Colonic mucosa (tissue), 4 donors: Measurements from ENCODE around the gene FZR1. TPM values are rescaled to one million over a fixed set of nuclear protein-coding genes. Genes with fewer than 3 reads are reported as not detected.
"Not testable (repeated sequence)": the region's sequence is repeated elsewhere in the genome, so short reads cannot be mapped to it uniquely, and the experiment has no call there.

ENCODE experiments used
- DNase-seq: peaks from one replicate; pipeline ENCODE4 v3.0.0-alpha.2; 2020
- H3K27ac ChIP-seq: fragments of 200-600 bp; one replicate; pipeline ENCODE4 v1.8.0; 2021
- H3K27me3 ChIP-seq: fragments of 200-600 bp; one replicate; pipeline ENCODE4 v1.8.0; 2021
- H3K36me3 ChIP-seq: fragments of 200-600 bp; one replicate; pipeline ENCODE4 v1.8.0; 2021
- H3K4me1 ChIP-seq: fragments of 200-600 bp; one replicate; pipeline ENCODE4 v1.8.0; 2021; ENCODE audit warnings: mild to moderate bottlenecking
- H3K4me3 ChIP-seq: fragments of 200-600 bp; one replicate; pipeline ENCODE4 v1.8.0; 2021
- H3K9ac ChIP-seq, 2 donors: one replicate each; pipeline ENCODE4 v1.7.0; 2013; ENCODE audit warnings: control low read depth in 2 of 2, low read depth in 2 of 2, low read length in 2 of 2
- H3K9me3 ChIP-seq: fragments of 200-600 bp; one replicate; pipeline ENCODE4 v1.8.0; 2021
- intact Hi-C: fragments of 100-400 bp; cut with DNase I; formaldehyde crosslinking; loops from one replicate; pipeline ENCODE4 v1.14.1; 2022
- total RNA-seq, 2 donors: library from RNA; stranded (reverse); fragmentation: NEBNext Ultra II Directional in 1 of 2; extraction: Animal tissue kit (Norgen Biotek cat#: 25700) in 1 of 2; gene quantifications; one replicate each; pipeline ENCODE4 v1.2.1, GENCODE V29; 2021
- TF ChIP-seq, protein P1 (sequence below): fragments of 200-600 bp; IDR thresholded peaks from one replicate; pipeline ENCODE4 v1.8.0; 2022; ENCODE audit warnings: antibody characterized with exemption, mild to moderate bottlenecking
- donor health status: healthy.
- donor health status: DM: no; HTN: no; CAD: no.
- donor health status: DM: no; HTN: no; CAD: no.

Gene FZR1
- total RNA-seq, 2 donors from 2014 or later, result 45.8 to 62.5 TPM

DNA sequence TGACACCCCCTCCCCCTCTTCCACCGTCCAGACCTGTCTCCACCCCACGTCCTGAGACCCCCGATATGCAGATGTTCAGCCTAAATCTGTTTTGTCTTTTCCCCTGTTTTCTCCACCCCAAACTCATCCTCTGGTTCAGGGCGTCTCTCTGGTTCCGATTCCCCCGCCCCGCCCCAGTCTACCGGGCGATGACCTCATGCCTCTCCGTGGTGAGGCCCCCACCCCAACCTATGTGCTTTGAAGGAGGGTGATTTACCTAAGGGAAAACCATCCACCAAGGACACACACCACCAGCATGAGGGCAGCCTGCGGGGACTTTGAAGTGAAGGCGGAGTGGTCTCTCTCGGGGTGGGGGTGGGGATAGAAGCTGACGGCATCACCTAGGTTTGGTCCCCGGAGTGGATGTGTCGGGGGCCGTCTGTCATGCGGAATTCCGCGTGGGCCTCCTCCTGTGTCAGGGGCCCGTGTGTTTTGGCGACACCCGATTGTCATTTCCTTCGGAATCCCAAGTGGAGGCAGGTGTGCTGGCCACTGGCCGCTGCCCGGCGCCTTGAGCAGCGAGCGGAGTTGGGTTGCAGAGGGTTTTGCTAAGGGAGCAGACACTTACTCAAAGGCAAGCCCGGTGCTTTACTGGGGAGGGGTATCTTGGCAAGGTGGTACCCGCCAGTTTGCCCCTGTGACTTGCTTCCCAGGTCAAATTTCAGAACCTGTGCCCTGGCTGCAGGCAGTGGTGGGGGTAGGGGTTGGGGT lies 1.4 kb downstream of the FZR1 start:
- Histone ChIP-seq H3K4me3 (peak overlapping the region; percentile 74), H3K9ac (peak overlapping the region; percentile 82 to 92), H3K27ac (no peak overlapping the region), H3K9me3 (no peaks in the 10 kb centered on the region), H3K4me1 (peaks cover 5% of the 10 kb centered on the region), H3K27me3 (no peaks in the 10 kb centered on the region), H3K36me3 (no peaks in the 10 kb centered on the region)
- peak; percentile 45 for DNase-seq
- intact Hi-C loops, result no loop called here
- TF ChIP-seq, protein P1, sequence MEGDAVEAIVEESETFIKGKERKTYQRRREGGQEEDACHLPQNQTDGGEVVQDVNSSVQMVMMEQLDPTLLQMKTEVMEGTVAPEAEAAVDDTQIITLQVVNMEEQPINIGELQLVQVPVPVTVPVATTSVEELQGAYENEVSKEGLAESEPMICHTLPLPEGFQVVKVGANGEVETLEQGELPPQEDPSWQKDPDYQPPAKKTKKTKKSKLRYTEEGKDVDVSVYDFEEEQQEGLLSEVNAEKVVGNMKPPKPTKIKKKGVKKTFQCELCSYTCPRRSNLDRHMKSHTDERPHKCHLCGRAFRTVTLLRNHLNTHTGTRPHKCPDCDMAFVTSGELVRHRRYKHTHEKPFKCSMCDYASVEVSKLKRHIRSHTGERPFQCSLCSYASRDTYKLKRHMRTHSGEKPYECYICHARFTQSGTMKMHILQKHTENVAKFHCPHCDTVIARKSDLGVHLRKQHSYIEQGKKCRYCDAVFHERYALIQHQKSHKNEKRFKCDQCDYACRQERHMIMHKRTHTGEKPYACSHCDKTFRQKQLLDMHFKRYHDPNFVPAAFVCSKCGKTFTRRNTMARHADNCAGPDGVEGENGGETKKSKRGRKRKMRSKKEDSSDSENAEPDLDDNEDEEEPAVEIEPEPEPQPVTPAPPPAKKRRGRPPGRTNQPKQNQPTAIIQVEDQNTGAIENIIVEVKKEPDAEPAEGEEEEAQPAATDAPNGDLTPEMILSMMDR, result no peak

DNA sequence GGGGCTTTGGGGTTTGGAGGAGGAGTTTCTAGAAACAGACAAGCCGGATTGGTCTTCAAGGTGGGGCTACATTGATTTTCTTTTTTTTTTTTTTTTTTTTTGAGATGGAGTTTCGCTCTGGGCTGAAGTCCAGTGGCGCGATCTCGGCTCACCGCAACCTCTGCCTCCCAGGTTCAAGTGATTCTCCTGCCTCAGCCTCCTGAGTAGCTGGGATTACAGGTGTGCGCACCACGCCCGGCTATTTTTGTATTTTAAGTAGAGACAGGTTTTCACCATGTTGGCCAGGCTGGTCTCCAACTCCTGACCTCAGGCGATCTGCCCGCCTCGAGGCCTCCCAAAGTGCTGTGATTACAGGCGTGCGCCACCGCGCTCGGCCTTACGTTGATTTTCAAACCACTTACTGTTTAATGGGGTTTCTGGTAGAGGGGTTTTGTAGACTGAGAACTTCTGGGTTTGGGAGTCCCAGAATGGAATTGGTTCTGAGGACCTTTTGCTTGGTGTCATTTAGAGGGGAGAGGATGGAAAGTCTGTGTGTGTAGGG lies 2.1 kb downstream of the FZR1 start:
- intact Hi-C loops, H3K27ac ChIP-seq: not testable (repeated sequence)

DNA sequence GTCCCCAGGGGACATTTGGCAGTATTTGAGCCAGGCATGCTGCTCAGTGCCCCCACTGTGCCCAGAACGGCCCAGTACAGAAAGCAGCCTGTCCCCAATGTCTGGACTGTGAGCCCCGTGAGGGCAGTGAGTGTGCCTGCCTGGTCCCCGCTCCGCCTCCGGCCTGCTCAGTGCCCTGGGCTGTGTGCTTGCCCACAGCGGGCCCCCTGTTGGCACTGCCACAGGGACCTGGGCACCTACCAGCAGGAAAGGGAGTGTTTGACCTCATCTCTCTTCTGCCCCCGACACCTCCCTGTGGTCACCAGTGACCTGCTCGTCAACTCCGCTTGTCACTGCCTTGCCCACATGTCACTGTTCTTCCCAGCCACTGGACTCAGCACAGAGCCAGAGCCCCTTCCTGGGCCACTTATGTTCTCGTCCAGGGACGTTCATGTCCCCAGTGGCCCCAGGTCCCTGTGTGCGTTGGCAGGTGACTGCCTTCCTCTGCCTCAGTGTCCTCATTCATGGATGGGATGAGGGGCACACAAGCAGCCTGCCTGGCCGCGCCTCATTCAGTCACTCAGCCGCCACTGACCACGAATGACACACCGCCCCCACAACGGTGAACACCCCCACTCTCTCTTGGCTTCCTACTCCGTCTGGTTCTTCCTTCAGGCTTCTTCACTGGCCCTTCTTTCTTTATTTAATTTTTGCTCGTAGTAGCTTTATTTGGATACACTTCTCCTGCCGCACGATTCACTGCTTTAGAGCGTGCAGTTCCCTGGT lies 2.8 kb downstream of the FZR1 start:
- intact Hi-C loops, result no loop called here
- no peak for DNase-seq
- Histone ChIP-seq H3K27me3 (no peaks in the 10 kb centered on the region), H3K4me1 (peaks cover 5% of the 10 kb centered on the region), H3K4me3 (no peak overlapping the region), H3K9me3 (no peaks in the 10 kb centered on the region), H3K9ac (no peak overlapping the region), H3K36me3 (no peaks in the 10 kb centered on the region), H3K27ac (no peak overlapping the region)
- TF ChIP-seq, protein P1, result no peak

More for the DNA sequence above, 2.1 kb downstream of the FZR1 start:
- not testable (repeated sequence) for H3K4me1 ChIP-seq, H3K27me3 ChIP-seq, DNase-seq, H3K36me3 ChIP-seq, H3K9ac ChIP-seq, H3K9me3 ChIP-seq, H3K4me3 ChIP-seq

DNA sequence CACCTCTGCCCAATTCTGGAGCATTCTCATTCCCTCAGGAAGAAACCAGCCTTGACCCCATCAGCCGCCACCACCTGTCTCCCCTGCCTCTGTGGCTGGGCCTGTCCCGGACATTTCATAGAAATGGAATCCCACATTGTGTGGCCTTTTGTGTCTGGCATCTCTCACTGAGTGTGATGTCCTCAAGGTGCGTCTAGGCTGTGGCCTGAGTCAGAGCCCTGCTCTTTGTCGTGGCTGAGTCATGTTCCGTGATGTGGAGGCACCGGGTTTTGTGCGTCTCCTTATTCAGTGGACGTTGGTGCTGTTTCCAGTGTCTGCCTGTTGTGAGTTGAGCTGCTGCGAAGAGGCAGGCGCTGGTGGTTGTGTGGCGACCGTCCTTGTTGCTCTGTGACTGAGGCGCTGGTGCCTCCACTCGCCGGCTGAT lies 3.5 kb downstream of the FZR1 start:
- TF ChIP-seq, protein P1, result no peak
- Histone ChIP-seq H3K27me3 (no peaks in the 10 kb centered on the region), H3K4me3 (no peak overlapping the region), H3K9me3 (no peaks in the 10 kb centered on the region), H3K27ac (no peak overlapping the region), H3K36me3 (no peaks in the 10 kb centered on the region), H3K9ac (no peak overlapping the region), H3K4me1 (peaks cover 5% of the 10 kb centered on the region)
- DNase-seq, result no peak
- intact Hi-C loops, result no loop called here

DNA sequence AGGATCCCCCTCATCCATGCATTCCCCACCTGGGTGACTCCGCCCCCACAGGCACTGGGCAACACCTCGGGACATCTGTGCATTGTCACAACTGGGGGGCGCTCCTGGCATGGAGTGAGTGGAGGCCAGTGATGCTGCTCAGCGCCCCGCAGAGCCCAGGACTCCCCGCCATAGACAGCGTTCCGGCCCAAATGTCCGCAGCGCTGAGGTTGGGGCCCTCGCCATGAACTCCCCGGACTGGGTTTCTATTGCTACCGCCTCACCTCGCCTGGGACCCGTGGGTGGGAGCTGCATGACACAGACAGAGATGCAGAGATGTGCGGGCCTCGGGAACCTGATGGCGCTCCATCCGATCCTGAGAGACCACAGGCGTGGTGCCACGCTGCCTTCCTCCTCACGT lies 4.6 kb downstream of the FZR1 start:
- no peak for DNase-seq
- intact Hi-C loops, result no loop called here

More for the DNA sequence above, 4.6 kb downstream of the FZR1 start:
- H3K27me3 ChIP-seq, result no peaks in the 10 kb centered on the region
- H3K4me1 ChIP-seq, result no peaks in the 10 kb centered on the region
- H3K9ac ChIP-seq, result no peak overlapping the region
- no peak overlapping the region for H3K27ac ChIP-seq
- TF ChIP-seq, protein P1, result no peak
- H3K36me3 ChIP-seq, result no peaks in the 10 kb centered on the region
- H3K9me3 ChIP-seq, result no peaks in the 10 kb centered on the region
- H3K4me3 ChIP-seq, result no peak overlapping the region
